ENCODE data around the gene A1BG. TPM values are rescaled to one million over a fixed set of nuclear protein-coding genes. Genes with fewer than 3 reads are reported as not detected.

The A1BG gene
- total RNA-seq, 1 experiment from 2014 or later, result 1.2 TPM

GRCh38 chr19:58388175-58388526 is 34.9 kb upstream of the A1BG start:
- Histone ChIP-seq H3K9me3 (ENCODE audit: control insufficient read depth in 1 of 2, insufficient read depth in 1 of 2, low read depth in 1 of 2, low read length in 2 of 2) (no peaks in the 10 kb centered on the region), H3K4me3 (replicated peaks in 1 of 2; ENCODE audit: low read depth in 1 of 2, low read length in 2 of 2) (peak overlapping the region; percentile 62 to 96), H3K27me3 (ENCODE audit: insufficient read depth, low read length) (no peaks in the 10 kb centered on the region), H3K4me1 (ENCODE audit: control insufficient read depth in 1 of 2, insufficient read depth in 2 of 2, low read length in 2 of 2) (peaks cover 21 to 59% of the 10 kb centered on the region in 2 experiments), H2AFZ (ENCODE audit: low read depth, low read length, poor library complexity, severe bottlenecking) (no peak overlapping the region), H3K9ac (ENCODE audit: low read length) (peak overlapping the region; percentile 100), H3K9me2 (ENCODE audit: insufficient read depth) (no peaks in the 10 kb centered on the region), H3K4me2 (ENCODE audit: low read length) (peak overlapping the region; percentile 94), H4K20me1 (ENCODE audit: insufficient read depth) (peaks cover 36% of the 10 kb centered on the region; the same call in 1 of the 2 replicates), H3K79me2 (ENCODE audit: insufficient read depth, low read length) (peaks cover 73% of the 10 kb centered on the region), H3K27ac (ENCODE audit: low read depth, low read length) (peak overlapping the region; percentile 97), H3K36me3 (ENCODE audit: control insufficient read depth in 1 of 2, insufficient read depth in 2 of 2, low read length in 2 of 2) (peaks cover 26 to 53% of the 10 kb centered on the region in 2 experiments; a peak in 3 of 4 replicates)
- ChIA-PET RAD21 (ENCODE audit: low non-redundant PET in 1 of 2, low total read pairs in 2 of 2, uncharacterized antibody in 2 of 2, unreplicated experiment in 2 of 2) (no interaction called here), CTCF (no interaction called here), POLR2A (interaction anchor here (0.7 kb wide), 1 partner anchor 26 kb away, joined by 3 read pairs; the partner anchor contains the start of gene ZNF497)
- no peak for TF ChIP-seq EZH2phosphoT487 (IDR thresholded peaks at IDR 0.05; ENCODE audit: borderline replicate concordance)
- TF ChIP-seq SRF (IDR thresholded peaks at IDR 0.05; ENCODE audit: low read depth), result no peak
- TF ChIP-seq MAX (IDR thresholded peaks at IDR 0.05), result no peak
- TF ChIP-seq ZBTB33 (IDR thresholded peaks at IDR 0.05; ENCODE audit: extremely low read depth, insufficient replicate concordance, low read length), result no peak
- TF ChIP-seq JUND (IDR thresholded peaks at IDR 0.05), result no peak
- no peak for TF ChIP-seq REST (IDR thresholded peaks at IDR 0.05; ENCODE audit: low read depth)
- intact Hi-C loops (cut with micrococcal nuclease), result no loop called here
- no TSS peak for BruUV-seq (replicated peaks)
- DNase-seq (ENCODE audit: low read depth, low spot score) (no peak), ATAC-seq (no peak)
